Measurements from ENCODE around the gene RUNX1.
A peak's percentile ranks its signal among the peaks of the same experiment; 100 is the strongest.

Gene RUNX1

DNA sequence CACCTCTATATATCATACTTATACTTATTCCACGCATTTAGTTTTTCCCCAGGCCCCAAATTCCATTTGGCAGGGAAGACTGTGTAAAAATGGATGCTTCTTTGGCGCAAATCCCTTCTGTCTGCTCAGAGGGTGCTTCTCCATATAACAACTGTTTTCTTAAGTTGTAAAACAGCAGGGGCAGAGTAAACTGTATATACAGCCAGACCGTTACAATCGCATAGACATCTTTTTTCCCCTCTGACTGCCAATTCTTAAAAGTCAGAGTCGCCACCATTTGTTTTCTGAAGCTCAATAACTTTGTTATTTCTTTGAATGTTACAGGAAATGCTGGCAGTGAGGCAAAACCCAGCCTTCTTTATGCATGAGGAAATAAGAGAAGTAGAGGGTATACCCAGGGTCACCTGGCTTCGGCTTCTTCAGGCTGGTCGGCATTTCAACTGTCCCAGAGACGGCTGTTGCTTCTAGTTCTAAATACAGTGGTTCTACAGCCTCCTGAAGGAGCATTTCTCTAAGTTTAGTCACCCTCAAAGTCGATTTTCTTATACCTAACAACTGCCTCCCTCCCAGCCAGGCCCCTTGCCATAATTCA, 191.9 kb downstream of the RUNX1 start:
- DNase-seq: no peak

DNA sequence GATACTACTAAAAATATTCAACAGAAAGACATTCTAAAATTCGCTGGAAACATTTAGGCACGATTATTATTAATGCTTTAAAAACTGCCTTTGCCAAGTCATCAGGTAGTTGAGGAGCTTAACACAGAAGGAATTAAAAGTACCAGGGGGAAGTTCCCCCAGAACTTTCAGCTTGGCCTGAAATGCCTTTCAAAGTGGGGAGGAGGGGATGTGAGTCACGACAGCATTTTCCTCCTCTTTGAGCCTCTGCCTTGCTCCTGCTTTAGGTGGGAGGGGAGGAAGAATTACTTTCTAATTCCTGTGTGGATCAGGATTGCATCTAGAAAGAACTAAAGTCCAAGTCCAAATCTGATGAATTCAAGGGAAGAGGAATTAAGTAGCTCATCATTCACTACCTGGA, 196.7 kb downstream of the RUNX1 start:
- no peak for DNase-seq

GRCh38 chr21:34850166-34850690, 198.9 kb downstream of the RUNX1 start:
- no peak for DNase-seq

DNA sequence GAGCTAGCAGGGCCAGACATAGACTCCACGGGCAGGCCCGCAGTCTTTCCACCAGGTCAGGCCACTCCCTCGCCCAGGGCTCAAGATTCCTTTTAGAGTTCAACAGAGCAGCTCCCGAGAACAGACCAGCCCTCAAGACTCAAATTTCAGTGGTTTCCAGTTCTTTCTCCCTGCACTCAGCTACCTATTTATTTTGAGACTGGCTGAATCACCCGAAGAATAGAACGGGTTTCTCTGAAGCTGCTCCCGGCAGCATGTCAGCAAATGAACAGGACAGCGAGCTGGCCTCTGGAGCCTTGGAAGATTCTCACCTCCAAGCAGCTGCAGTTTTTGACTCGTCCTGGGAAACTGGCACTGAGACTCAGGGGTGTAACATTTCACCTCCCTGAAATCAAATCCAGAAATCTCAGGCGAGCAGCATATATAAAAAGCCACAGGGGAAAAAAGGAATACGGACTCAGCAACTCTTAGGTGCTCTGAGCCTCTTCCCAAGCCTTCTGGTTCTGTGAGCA, 202.4 kb downstream of the RUNX1 start:
- DNase-seq: no peak

GRCh38 chr21:34845521-34846451, 203.3 kb downstream of the RUNX1 start:
- no peak for DNase-seq

DNA sequence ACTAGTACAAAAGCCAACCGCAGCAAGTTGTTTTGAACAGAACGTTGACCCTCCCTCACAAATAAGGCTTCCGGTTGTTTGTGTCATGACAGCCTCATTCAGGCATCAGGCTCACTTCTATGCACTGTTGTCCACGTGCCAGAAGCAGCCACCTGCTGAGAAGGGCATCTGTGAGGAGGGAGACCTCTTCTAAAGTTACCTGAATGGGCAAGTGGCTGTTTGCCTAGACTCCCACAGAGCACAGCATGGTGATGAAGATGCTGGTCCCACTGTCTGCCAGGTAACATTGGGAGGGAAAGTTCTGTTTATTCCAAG, 204.2 kb downstream of the RUNX1 start:
- no peak for DNase-seq

GRCh38 chr21:34844013-34844923, 204.8 kb downstream of the RUNX1 start:
- DNase-seq: peak in 1 of 51 donors; percentile 4

DNA sequence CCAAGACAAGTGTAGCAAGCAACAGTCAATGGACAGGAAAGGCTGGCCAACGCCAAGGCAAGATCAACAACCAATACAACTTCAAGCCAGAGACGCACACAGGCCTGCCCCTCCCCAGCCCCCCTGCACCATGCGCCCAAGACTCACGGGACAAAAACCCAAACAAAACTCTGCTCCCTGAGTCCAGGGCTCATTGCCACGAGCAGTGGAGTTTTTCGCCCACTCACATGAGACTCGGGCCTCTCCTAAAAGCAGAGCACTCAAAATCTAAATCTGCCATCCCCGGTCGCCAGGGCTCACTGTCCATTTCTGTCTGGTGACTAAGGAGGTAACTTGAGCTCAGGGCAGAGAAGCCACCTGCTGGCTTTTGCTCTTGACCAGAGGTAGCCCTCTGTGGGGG, 205.5 kb downstream of the RUNX1 start:
- DNase-seq: no peak

DNA sequence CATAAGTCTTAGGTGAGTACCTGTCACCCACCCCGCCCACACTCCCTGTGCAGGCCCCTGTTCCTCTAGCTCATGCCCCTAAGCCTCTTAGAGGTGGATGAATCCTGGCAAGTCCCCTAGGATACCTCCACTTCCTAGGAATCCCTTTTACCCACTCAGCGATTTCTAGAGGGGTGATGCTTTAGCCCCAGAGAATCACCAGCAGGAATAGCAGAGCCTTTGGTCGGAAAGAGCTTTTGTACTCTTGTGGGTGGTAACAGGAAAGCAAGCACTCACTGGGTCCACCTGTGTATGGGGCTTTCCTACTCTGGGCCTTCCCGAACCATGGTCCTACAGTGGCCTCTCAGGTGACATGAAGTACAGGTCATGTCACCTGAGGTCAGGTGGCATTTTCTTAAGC, 207.9 kb downstream of the RUNX1 start:
- DNase-seq: no peak

GRCh38 chr21:34840693-34841092, 208.4 kb downstream of the RUNX1 start:
- DNase-seq: no peak

- no peak for DNase-seq
Observed at GRCh38 chr21:34838956-34839820, 209.9 kb downstream of the RUNX1 start.

DNA sequence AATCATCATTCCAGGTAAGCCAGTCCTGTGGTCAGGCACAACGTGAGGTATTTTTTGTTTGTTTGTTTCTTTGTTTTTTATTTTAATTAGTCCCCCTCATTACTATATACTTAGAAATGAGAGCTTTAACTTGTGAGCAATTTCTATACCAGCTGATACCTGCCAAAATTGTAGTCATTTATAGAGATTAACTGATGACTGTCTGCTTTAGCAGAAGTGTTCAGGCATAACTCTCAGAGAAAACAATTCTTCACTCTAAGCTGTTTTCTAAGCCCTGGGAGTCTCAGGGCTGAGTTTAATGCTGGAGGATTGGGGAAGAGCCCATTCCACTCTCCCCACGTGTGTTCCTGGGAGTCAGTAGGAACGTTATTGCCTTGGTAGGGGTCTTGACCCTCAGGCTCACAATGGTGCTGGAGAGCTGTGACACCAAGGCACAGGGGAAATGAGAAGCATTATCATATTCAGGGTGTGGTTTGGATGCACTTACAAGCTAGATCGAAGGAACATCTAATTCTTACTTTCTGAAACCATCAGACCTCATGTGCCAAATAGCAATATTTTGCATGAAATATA, 212.1 kb downstream of the RUNX1 start:
- no peak for DNase-seq

DNA sequence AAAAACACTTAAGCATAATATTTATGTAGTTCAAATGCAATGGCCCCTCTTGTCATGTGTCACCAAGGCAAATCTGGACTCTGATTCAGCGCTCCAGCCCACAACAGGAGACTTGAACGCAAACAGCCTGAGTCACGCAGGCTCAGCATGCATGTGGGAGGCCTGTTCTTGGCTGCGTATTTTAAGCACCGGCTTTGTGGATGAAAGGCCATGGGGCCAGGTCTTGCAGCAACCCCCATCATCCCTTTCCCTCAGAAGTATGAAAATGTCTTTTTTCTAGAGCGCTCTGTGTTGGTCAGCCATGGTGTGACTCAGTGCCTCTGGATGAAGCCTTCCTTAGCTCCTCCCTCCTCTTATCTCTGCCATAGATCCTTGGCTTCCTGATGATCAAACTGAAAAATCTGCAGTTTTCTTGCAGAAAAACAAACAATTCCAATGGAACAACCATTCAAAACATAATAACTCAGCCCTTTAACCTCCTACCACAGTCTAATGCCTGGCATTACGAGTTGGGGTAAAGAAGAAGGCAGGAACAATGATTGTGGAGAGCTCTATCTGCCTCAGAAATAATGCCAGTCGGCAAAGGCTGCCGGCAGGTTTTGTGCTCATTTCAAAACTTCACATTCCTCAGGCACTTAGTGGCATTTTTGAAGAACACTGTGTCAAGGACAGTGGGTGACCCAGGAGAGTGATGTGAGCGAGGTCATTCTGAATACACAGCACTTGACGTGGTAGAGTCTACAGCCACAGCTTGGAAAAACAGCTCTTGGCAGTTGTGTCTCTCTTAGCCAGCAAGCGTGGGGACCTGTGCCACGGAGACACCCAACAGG, 212.8 kb downstream of the RUNX1 start:
- peak in 6 of 51 donors; percentile 2 to 36 (median 10) for DNase-seq

DNA sequence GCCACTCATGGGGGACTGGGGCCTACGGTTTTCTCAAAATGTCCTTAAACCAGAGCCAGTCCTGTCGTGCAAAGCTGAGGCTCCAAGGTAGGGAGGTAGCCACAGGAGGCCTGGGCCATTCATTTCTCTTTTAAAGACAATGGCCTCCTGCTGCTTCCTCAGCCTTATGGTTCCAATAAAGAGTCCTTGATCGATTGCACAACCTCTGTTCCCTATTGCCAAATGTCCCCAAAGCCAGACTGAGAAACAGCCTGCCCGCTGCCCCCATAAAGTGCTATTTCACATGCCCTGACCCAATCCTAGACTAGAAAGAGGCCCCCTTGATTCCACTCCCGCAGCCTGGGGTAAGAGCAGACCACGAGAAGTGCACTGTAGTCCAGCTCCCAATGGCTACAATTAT, 213.6 kb downstream of the RUNX1 start:
- peak in 2 of 51 donors; percentile 4 to 5 for DNase-seq

- DNase-seq: no peak
Observed at GRCh38 chr21:34834852-34835501, 214.1 kb downstream of the RUNX1 start.

DNA sequence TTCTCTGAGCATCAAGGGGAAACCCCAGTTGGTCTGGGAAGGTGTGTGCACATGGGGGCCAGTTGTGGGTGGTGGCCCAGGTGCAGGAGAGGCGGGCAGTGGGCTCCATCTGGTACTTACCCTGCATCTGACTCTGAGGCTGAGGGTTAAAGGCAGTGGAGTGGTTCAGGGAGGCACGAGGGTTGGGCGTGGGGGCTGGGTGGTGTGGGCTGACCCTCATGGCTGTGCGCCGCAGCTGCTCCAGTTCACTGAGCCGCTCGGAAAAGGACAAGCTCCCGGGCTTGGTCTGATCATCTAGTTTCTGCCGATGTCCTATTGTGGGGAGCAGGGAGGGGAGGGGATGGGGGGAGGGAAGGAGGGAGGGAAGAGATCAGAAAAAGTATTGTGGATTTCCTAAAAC, 214.8 kb downstream of the RUNX1 start:
- no peak for DNase-seq

DNA sequence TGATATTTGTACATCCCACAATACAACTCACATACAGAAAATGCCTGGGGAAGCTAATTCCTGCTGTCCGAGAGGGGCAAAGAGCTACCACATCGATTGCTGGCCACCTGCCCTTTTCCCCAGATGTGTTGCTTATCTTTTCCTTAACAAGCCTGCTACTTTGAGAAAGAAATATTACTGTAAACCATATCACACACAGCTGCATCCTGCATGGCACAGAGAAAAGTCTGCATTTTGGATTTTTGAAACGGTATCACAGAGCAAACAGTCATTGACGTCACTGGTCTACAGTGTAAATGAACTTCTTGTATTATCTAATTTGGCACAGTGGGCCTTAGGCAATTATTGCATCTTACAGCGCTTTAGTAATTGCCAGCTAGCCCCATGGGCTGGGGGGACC, 215.6 kb downstream of the RUNX1 start:
- DNase-seq: no peak

- DNase-seq: no peak
Observed at GRCh38 chr21:34830386-34831170, 218.5 kb downstream of the RUNX1 start.
